ENCODE measurements around the gene LDHB. TPM values are rescaled to one million over a fixed set of nuclear protein-coding genes. Genes with fewer than 3 reads are reported as not detected.

LDHB gene
- total RNA-seq, 1 donor from 2014 or later: 532 TPM

DNA sequence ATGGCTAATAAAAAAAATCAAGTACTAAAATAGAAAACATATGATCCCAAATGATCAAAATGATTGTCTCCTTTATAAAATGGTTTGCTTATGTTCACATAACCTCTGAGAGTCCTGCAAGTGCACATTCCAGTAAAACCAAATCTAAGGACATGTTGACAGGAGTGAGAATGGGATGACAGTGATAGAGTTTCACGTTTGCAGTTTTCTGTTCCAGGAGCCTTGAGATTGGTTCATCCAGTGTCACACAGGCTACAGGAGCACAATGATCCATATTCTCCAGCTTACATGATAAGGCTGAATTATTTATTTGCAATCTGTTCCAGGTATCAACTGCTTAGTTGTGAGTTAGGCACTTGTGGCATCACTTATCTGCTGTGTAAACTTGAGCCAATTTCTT, 51.5 kb downstream of the LDHB start:
- no peak for DNase-seq (ENCODE audit: low spot score)
- Mint-ChIP-seq H3K4me3 (ENCODE audit: unreplicated experiment) (no peak overlapping the region), H3K27ac (ENCODE audit: unreplicated experiment) (no peak overlapping the region), H3K4me1 (ENCODE audit: low read depth) (no peaks in the 10 kb centered on the region), H3K27me3 (ENCODE audit: low read depth) (peaks cover 5% of the 10 kb centered on the region), H3K9me3 (ENCODE audit: low read depth) (no peaks in the 10 kb centered on the region), H3K36me3 (ENCODE audit: low read depth) (no peaks in the 10 kb centered on the region)
- TF ChIP-seq, protein P1, sequence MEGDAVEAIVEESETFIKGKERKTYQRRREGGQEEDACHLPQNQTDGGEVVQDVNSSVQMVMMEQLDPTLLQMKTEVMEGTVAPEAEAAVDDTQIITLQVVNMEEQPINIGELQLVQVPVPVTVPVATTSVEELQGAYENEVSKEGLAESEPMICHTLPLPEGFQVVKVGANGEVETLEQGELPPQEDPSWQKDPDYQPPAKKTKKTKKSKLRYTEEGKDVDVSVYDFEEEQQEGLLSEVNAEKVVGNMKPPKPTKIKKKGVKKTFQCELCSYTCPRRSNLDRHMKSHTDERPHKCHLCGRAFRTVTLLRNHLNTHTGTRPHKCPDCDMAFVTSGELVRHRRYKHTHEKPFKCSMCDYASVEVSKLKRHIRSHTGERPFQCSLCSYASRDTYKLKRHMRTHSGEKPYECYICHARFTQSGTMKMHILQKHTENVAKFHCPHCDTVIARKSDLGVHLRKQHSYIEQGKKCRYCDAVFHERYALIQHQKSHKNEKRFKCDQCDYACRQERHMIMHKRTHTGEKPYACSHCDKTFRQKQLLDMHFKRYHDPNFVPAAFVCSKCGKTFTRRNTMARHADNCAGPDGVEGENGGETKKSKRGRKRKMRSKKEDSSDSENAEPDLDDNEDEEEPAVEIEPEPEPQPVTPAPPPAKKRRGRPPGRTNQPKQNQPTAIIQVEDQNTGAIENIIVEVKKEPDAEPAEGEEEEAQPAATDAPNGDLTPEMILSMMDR (IDR thresholded peaks at IDR 0.05): no peak

DNA sequence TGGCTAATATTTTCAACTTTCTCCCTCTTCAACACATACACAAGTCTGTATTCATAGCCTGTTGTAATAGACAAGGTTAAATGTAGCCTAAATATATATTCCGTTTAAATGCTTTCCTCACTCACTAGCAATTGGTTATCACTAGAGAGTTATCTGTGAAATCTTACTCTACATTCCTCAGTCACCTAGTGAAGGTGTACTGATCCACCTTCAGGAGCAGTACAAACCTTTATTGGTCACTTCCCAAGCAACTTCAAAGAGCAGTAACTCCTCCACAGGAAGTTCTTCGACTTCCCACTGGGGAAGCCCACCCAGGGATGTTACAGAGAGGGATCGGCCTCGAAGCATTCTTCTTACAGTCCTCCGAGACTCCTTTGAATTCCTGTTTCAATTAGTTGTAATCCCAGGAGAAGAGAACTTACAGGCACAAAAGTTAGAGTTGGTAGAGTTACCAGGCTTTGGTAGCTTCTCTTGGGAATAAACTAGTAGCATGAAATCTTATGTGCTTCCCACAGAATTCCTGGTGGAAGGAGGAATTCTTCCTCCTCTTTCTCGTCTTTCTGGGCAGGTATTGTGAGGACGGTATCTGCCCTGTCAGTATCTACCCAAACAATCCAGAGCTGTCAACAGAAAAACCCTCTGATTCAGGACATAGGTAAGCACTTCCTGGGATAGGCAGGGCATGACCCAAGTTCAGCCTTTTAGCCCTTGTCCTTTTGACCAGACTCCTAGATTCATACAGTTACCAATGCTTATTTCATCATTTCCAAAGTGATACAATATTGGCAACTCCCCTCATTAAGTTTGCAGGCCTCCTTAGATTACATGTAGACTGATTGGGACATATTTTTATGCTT, 53.2 kb downstream of the LDHB start, which contains the start of gene GYS2:
TSS of gene GYS2 (minus strand) at position 603 of the 857 bp plus-strand sequence. CDS start at position 348, 255 bp downstream.
- Mint-ChIP-seq H3K4me1 (ENCODE audit: low read depth) (no peaks in the 10 kb centered on the region), H3K36me3 (ENCODE audit: low read depth) (no peaks in the 10 kb centered on the region), H3K27me3 (ENCODE audit: low read depth) (peaks cover 8% of the 10 kb centered on the region), H3K4me3 (ENCODE audit: unreplicated experiment) (no peak within 1 kb of the TSS), H3K9me3 (ENCODE audit: low read depth) (no peaks in the 10 kb centered on the region), H3K27ac (ENCODE audit: unreplicated experiment) (no peak within 1 kb of the TSS)
- TF ChIP-seq, protein P1 (IDR thresholded peaks at IDR 0.05): no peak
- no peak for DNase-seq (ENCODE audit: low spot score)

DNA sequence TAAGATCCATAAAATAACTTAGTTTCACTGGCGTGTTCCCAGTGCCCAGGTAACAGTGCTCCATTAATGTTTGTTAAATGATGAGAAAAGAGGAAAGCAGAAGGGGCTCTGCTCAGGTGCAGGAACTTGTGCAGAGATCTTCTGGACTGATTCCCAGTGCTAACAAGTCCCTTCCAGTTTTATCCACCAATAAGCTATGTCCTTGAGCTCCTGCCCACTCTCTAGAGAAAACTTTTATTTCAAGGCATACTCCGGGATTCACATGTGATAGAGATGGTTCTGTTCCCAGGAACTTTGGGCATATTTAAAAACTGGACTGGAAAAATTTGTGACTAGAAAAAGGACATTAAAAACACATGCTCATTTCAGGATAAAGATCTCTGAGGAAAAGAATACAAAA, 54.9 kb downstream of the LDHB start:
- DNase-seq (ENCODE audit: low spot score): no peak
- Mint-ChIP-seq H3K9me3 (ENCODE audit: low read depth) (no peaks in the 10 kb centered on the region), H3K27ac (ENCODE audit: unreplicated experiment) (no peak overlapping the region), H3K36me3 (ENCODE audit: low read depth) (no peaks in the 10 kb centered on the region), H3K27me3 (ENCODE audit: low read depth) (peaks cover 8% of the 10 kb centered on the region), H3K4me1 (ENCODE audit: low read depth) (no peaks in the 10 kb centered on the region), H3K4me3 (ENCODE audit: unreplicated experiment) (no peak overlapping the region)
- TF ChIP-seq, protein P1 (IDR thresholded peaks at IDR 0.05): no peak

DNA sequence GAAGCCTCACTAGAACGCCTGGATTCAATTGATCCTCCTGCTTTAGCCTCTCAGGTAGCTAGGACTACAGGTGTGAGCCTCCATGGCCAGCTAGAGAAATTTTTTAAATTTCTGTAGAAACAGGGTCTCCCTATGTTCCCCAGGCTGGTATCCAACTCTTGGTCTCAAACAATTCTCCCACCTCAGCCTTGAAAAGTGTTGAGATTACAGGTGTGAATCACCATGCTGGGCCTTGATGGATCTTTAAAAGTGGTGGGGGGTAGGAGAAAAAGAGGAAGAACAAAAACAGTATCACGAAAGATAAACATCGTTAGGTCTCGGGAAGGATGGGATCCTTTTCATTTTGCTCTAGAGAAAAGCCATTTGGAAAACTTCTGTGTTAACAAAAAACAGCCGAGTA, 57.4 kb downstream of the LDHB start:
- no peaks in the 10 kb centered on the region for H3K4me1 Mint-ChIP-seq (ENCODE audit: low read depth)
- peaks cover 6% of the 10 kb centered on the region for H3K9me3 Mint-ChIP-seq (ENCODE audit: low read depth)
- DNase-seq (ENCODE audit: low spot score): no peak
- H3K27ac Mint-ChIP-seq (ENCODE audit: unreplicated experiment): no peak overlapping the region
- TF ChIP-seq, protein P1 (IDR thresholded peaks at IDR 0.05): no peak
- H3K4me3 Mint-ChIP-seq (ENCODE audit: unreplicated experiment): no peak overlapping the region
- H3K27me3 Mint-ChIP-seq (ENCODE audit: low read depth): peaks cover 8% of the 10 kb centered on the region
- H3K36me3 Mint-ChIP-seq (ENCODE audit: low read depth): no peaks in the 10 kb centered on the region

DNA sequence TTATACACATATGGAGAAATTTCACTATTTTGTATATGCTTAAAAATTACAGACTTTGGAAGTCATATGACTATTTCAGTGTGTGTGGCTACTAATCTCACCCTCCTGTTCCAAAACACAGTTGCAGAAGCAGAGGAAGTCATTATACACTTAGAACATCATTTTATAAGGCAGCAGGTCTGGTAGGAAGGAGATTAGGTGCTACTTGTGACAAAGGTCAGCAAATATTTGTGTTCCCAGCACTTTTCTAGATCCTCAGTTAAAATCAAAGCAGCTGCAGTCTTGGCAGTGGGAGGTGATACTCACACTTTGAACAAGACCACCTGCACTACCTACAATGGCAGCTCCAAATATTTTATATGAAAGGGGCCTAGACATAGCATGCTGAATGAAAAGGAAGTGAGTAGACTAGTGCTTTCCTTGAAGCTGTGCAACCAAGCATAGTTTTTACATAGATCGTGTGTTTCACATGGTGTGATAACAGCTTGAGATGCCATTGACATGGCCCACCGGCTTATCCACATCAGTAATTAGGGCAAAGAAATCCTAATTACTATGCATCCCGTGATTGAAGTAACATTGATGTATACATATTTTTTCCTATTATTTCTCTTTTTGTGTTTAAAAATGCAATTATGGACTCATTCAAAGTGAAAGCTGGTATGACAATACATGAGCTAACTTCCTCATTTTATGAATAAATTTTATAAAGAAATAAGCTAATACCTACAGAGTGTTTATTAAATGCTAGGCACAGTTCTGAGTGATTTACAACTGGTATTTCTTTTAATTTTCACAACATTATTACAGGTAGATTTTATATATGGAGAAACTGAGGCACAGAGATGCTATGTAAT, 58.3 kb downstream of the LDHB start:
- H3K27me3 Mint-ChIP-seq (ENCODE audit: low read depth): peaks cover 8% of the 10 kb centered on the region
- DNase-seq (ENCODE audit: low spot score): no peak
- no peaks in the 10 kb centered on the region for H3K4me1 Mint-ChIP-seq (ENCODE audit: low read depth)
- H3K4me3 Mint-ChIP-seq (ENCODE audit: unreplicated experiment): no peak overlapping the region
- TF ChIP-seq, protein P1 (IDR thresholded peaks at IDR 0.05): no peak
- no peak overlapping the region for H3K27ac Mint-ChIP-seq (ENCODE audit: unreplicated experiment)
- no peaks in the 10 kb centered on the region for H3K36me3 Mint-ChIP-seq (ENCODE audit: low read depth)
- H3K9me3 Mint-ChIP-seq (ENCODE audit: low read depth): peaks cover 6% of the 10 kb centered on the region
